H4 (cell line): Measurements from ENCODE around the gene STAB2. TPM values are rescaled to one million over a fixed set of nuclear protein-coding genes. Genes with fewer than 3 reads are reported as not detected.

ENCODE experiments used
- DNase-seq: peaks from one replicate; pipeline ENCODE4 v3.0.0-alpha.2; 2015; ENCODE audit warnings: low spot score
- total RNA-seq: library from RNA; depleted of rRNA; stranded (reverse); fragments of >200 nt; shearing (Covaris generic); gene quantifications from 2 replicates; pipeline ENCODE4 v1.2.3, GENCODE V29; 2014

STAB2 gene
- total RNA-seq, 1 experiment from 2014 or later, result not detected

GRCh38 chr12:103690426-103690825 lies 103.4 kb downstream of the STAB2 start:
- no peak for DNase-seq

- no peak for DNase-seq
Observed at GRCh38 chr12:103691063-103691462, 104.0 kb downstream of the STAB2 start.

GRCh38 chr12:103696101-103696500 lies 109.0 kb downstream of the STAB2 start:
- DNase-seq, result no peak

DNA sequence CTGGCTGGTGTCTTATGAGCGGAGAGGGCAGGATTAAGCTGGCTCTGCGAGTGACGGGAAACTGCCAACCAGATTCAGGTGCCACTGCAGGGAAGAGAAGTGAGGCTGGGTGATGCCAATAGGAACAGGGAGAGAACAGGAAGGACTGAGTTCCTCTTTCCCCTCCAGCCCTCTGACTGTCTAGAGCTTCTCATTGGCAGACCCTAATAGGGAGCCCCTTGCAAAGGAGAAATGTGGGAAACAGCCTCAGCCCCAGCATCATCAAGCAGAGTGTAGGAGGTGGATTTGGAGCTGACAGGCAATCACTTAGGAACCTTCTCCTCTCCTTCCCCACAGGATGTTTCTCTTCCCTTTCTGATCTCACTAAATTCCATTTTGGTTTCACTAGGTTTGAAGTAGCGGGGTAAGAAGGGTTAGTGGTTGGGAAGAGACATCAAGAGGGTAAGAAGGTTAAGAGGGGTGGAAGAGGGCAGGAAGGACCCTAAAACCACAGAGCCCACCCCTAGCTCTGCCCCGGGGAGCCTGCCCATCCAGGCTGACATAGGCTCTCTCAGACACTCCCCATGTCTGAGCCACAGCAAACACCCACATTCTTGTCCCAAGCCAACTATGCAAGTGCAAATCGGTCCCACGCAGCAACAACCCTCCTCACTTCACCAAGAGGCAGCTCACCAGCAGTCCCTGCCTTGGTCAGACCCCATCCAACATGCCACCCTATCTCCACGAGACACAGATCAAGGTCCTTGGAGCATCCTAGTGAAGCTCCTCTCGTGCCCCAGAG lies 111.1 kb downstream of the STAB2 start:
- DNase-seq, result no peak

- no peak for DNase-seq
Observed at GRCh38 chr12:103698752-103699560, 111.9 kb downstream of the STAB2 start.

DNA sequence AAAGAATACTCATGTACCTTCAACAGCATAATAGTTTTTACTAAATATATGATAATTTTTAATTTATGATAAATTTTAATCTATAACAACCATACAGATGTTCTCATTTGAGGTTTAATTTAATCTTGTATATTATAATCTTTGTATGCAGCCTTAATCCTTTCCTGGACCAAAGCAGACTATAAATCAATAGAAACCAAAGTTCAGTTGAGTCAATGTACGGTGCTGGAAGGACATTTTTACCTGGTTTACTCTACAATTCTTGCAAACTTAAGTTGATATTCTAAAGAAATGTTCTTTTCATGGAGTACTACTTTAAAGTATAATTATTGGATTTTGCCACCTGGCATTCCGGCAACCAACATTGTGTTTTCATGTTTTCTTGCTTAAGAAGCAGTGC lies 118.0 kb downstream of the STAB2 start:
- DNase-seq, result no peak

- peak; percentile 10 for DNase-seq
Observed at GRCh38 chr12:103705927-103706326, 118.9 kb downstream of the STAB2 start.

- DNase-seq, result no peak
Observed at GRCh38 chr12:103707446-103707845, 120.4 kb downstream of the STAB2 start.

DNA sequence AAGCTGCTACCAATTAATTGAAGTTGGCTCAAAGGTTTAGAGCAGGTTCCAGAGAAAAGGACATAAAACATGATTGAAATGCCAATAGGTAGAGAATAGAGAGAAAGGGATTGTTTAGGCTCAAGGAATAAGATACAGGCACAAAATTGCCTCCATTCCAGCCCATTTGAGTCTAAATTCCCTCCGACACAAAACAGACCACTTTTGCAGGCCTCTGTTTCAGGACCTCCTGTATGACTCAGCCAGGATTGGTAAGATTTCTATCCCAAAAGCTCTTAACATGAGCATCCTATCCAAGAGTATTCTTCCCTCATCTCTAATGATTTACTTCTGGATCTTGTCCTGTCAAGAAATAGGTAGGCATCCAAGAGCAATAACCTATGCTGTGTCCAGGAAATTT lies 123.5 kb downstream of the STAB2 start:
- no peak for DNase-seq

GRCh38 chr12:103712216-103712615 lies 125.1 kb downstream of the STAB2 start:
- no peak for DNase-seq

DNA sequence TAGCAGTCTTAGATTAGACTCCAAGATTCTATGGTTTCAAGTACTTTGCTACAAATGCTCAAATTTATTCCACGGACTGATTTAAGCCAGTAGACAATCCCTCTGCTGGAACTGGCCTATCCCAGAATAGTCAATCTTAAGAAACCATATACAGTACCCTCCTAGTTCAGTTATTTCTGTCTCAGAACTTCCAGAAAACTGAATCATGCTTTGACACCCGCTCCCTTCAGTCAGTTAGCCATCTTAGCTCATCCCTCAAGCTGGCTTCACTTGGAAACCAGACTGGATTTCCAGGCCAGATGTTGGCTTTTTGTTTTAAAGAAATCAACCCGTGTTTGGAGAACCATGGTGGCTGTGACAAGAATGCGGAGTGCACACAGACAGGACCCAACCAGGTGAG lies 128.4 kb downstream of the STAB2 start:
- no peak for DNase-seq

- DNase-seq, result no peak
Observed at GRCh38 chr12:103716517-103717196, 129.6 kb downstream of the STAB2 start.

- no peak for DNase-seq
Observed at GRCh38 chr12:103725398-103725797, 138.3 kb downstream of the STAB2 start.

DNA sequence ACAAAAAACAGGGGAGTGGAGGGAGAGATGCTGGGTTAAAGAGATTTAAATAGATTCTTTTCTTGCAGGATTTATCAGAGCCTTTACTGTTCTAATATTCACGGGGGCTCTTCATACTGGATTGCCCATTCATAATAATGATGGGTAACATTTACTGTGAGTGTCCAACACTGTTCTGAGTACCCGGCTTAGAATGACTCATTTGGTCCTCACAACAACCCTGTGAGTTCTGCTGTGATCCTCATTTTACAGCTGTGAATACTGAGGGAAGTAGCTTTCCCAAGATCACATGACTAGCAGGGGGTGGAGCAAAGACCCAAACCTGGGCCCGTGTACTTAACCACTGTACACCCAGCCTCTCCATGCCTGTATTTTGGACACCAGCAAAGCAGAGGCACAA lies 140.6 kb downstream of the STAB2 start:
- DNase-seq, result no peak

DNA sequence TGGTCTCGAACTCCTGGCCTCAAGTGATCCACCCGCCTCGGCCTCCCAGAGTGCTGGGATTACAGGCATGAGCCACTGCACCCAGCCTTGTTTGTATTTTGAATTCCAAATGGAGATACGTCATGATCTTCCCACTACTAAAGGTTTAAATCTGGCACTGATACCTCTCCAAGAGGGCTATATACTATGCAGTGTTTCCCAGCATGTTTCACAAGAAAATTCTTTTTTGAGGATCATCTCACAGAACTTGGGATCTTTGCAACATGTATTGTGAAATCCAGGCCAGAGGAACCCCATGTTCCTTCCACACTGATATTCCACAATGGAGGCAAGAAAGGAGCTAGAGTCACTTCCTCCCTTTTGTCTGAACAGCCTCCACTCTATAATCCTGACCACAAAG lies 141.2 kb downstream of the STAB2 start:
- DNase-seq, result peak; percentile 19

- DNase-seq, result no peak
Observed at GRCh38 chr12:103729499-103729898, 142.4 kb downstream of the STAB2 start.

- DNase-seq, result no peak
Observed at GRCh38 chr12:103731539-103731938, 144.5 kb downstream of the STAB2 start.

- DNase-seq, result no peak
Observed at GRCh38 chr12:103734863-103735262, 147.8 kb downstream of the STAB2 start.

DNA sequence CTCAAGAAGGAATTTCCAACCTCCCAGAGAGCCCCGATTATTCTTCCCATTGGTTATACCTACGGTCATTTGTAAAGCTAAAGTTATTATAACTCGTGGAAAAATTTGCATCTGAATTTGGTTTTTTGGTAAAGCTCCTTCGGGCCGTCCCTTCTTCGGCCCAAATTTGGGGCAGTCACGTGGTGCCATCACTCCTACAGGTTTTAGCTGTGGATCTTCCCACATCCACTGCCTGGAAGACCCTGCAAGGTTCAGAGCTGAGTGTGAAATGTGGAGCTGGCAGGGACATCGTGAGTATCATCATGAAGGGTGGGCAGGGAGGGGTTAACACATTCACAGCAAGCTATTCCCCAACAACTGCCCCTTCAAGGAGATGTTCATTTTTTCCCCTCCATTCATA lies 148.2 kb downstream of the STAB2 start:
- no peak for DNase-seq

GRCh38 chr12:103736572-103736971 lies 149.5 kb downstream of the STAB2 start:
- DNase-seq, result no peak

GRCh38 chr12:103737881-103738280 lies 150.8 kb downstream of the STAB2 start:
- DNase-seq, result no peak

DNA sequence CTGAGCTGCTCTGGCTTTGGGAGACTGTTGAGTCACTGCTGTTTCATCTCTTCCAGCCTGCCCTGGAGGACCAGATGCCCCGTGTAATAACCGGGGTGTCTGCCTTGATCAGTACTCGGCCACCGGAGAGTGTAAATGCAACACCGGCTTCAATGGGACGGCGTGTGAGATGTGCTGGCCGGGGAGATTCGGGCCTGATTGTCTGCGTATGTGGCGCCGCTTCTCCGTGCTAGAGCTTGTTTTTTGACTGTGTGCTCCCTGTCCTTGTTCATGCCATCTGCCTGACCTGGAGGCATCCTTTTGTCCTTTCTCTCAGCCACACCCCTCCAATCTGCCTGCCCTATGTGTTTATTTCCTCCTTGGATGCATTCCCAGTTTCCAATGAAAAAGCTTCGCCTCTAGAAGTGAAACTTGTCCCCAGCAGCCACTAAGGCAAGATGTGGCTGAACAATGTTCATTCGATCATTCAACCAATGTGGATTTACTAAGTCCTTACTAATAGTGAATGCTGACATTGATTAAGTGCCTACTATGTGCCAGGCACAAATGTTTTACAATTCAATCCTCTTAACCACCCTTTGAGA lies 155.4 kb downstream of the STAB2 start:
- DNase-seq, result peak; percentile 52
